Measurements from ENCODE around the gene NMNAT2. TPM values are rescaled to one million over a fixed set of nuclear protein-coding genes. Genes with fewer than 3 reads are reported as not detected.

The NMNAT2 gene
- total RNA-seq, 4 donors from 2014 or later = 0.13 to 0.83 (median 0.66) TPM; not detected in 1

GRCh38 chr1:183418696-183419095 is 516 bp upstream of the NMNAT2 start:
- Histone ChIP-seq H3K4me1 (peaks cover 0 to 23% (median 4%) of the 10 kb centered on the region in 4 donors), H3K27me3 (peaks cover 0 to 14% of the 10 kb centered on the region in 2 donors), H3K4me3 (no peak overlapping the region), H3K9me3 (no peaks in the 10 kb centered on the region), H3K36me3 (no peaks in the 10 kb centered on the region), H3K27ac (no peak overlapping the region)
- no peak for DNase-seq
- TF ChIP-seq POLR2A (IDR thresholded peaks at IDR 0.05) = no peak
- TF ChIP-seq, protein P1, sequence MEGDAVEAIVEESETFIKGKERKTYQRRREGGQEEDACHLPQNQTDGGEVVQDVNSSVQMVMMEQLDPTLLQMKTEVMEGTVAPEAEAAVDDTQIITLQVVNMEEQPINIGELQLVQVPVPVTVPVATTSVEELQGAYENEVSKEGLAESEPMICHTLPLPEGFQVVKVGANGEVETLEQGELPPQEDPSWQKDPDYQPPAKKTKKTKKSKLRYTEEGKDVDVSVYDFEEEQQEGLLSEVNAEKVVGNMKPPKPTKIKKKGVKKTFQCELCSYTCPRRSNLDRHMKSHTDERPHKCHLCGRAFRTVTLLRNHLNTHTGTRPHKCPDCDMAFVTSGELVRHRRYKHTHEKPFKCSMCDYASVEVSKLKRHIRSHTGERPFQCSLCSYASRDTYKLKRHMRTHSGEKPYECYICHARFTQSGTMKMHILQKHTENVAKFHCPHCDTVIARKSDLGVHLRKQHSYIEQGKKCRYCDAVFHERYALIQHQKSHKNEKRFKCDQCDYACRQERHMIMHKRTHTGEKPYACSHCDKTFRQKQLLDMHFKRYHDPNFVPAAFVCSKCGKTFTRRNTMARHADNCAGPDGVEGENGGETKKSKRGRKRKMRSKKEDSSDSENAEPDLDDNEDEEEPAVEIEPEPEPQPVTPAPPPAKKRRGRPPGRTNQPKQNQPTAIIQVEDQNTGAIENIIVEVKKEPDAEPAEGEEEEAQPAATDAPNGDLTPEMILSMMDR (IDR thresholded peaks at IDR 0.05) = no peak

DNA sequence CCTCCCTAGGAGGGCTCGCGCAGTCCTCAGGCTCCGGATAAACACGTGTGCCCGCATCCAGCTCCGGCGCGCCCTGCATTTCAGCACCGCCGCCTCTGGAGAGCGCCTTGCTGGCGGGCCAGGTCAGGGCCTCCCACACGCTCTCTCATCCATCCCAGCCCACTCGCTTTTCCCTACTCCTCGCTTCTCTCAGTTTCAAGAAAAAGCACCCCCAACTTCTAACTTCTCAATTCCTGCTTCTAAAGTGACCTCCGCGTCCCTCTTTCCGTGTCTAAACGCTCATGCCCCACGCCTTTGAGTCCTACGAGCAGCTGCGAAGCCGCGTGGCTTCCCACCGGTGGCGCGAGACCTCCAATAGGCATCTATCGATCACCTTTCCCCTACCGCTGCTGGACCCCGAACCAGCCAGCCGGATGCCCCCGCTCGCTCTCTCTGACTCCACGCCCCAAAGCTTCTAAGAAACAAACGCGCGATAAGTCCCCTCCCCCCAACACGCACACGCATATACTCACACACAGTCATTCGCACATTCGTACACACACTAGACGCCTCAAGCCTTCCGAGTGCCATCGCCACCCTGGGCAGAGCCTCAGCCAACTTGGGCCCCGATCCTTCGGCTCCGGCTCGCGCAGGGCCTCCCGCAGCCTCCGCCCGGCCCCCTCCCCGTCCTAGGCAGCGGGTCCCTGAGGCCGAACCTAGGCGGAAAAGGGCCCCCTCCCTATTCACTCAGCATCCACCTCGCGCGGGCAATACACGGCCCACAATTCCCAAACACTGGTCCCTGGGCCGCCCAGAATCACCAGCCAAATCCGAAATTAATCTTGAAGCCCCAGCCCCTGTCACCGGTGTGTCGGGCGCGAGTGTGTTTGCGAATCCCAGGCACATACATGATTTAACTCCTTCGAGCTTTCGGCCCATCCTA is 1.1 kb downstream of the NMNAT2 start:
- H3K36me3 ChIP-seq = no peaks in the 10 kb centered on the region
- no peaks in the 10 kb centered on the region for H3K9me3 ChIP-seq
- peak overlapping the region in 2 of 4 donors; percentile 3 to 36 for H3K4me3 ChIP-seq
- H3K4me1 ChIP-seq = peaks cover 0 to 23% (median 4%) of the 10 kb centered on the region in 4 donors
- no peak for TF ChIP-seq POLR2A (IDR thresholded peaks at IDR 0.05)
- TF ChIP-seq, protein P1 (IDR thresholded peaks at IDR 0.05) = no peak
- H3K27me3 ChIP-seq = peaks cover 0 to 14% of the 10 kb centered on the region in 2 donors
- no peak overlapping the region for H3K27ac ChIP-seq
- DNase-seq = peak in 2 of 3 donors; percentile 48 to 55

DNA sequence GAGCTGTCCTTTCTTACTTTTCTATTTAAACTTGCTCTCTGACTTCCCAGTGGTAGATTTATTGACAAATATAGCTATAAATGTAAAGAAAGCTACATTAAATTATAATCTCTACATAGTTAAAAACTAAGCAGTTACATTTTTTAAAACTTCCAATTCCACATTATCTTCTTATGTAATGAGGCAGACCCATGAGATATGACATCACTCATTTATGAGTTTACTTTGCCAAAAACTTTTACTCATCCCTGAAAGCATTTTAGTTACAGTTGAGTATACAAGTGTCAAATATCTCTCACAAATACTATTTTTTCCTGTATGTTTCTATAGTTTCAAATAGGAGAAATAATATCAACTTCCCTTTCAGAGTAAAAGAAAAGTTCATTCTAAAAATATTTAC is 3.8 kb downstream of the NMNAT2 start:
- TF ChIP-seq, protein P1 (IDR thresholded peaks at IDR 0.05) = no peak
- no peak for TF ChIP-seq POLR2A (IDR thresholded peaks at IDR 0.05)
- Histone ChIP-seq H3K9me3 (no peaks in the 10 kb centered on the region), H3K4me1 (peaks cover 0 to 23% (median 4%) of the 10 kb centered on the region in 4 donors), H3K27me3 (peaks cover 0 to 14% of the 10 kb centered on the region in 2 donors), H3K36me3 (no peaks in the 10 kb centered on the region), H3K27ac (no peak overlapping the region), H3K4me3 (no peak overlapping the region)
- no peak for DNase-seq

DNA sequence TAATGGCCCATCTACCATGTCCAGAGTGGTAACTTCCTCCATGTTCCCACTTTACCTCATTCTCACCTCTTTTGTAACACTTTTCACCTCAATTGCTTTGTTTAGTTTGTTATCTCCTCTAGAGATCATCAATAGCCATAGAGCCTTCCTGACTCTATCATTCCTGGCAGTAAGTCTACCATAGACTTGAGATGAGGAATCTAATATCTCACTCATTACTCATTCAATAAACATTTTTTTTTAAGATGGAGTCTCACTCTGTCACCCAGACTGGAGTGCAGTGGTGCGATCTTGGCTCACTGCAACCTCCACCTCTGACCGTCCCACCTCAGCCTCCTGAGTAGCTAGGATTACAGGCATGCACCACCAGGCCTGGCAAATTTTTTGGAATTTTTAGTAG is 7.1 kb downstream of the NMNAT2 start:
- H3K4me3 ChIP-seq = no peak overlapping the region
- H3K27me3 ChIP-seq = no peaks in the 10 kb centered on the region
- TF ChIP-seq, protein P1 (IDR thresholded peaks at IDR 0.05) = no peak
- TF ChIP-seq POLR2A (IDR thresholded peaks at IDR 0.05) = no peak
- DNase-seq = no peak
- no peaks in the 10 kb centered on the region for H3K36me3 ChIP-seq
- H3K27ac ChIP-seq = no peak overlapping the region
- H3K9me3 ChIP-seq = no peaks in the 10 kb centered on the region
- H3K4me1 ChIP-seq = peaks cover 0 to under 1% (median 0%) of the 10 kb centered on the region in 4 donors

DNA sequence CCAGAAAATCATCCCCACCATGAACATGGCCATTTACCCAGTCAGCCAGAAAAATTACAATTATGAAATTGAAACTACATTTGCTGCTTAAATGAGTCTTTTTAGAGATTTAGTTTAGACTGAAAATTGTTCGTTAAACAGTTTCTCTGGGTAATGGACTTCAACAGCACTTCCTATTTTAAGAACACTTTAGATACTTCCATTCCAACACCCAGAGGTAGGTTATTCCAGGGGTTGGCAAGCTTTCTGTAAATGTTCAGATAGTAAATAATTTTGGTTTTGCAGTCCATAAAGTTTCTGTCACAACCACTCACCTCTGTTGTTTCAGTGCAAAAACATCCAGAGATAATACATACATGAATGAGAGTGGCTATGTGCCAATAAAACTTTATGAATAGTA is 10.2 kb downstream of the NMNAT2 start:
- no peak overlapping the region for H3K27ac ChIP-seq
- H3K36me3 ChIP-seq = no peaks in the 10 kb centered on the region
- H3K4me1 ChIP-seq = no peaks in the 10 kb centered on the region
- H3K4me3 ChIP-seq = no peak overlapping the region
- no peaks in the 10 kb centered on the region for H3K9me3 ChIP-seq
- TF ChIP-seq, protein P1 (IDR thresholded peaks at IDR 0.05) = no peak
- TF ChIP-seq POLR2A (IDR thresholded peaks at IDR 0.05) = no peak
- DNase-seq = no peak
- no peaks in the 10 kb centered on the region for H3K27me3 ChIP-seq

Data from Peyer's patch (tissue), 4 donors.